ENCODE measurements around the gene ETNK2. TPM values are rescaled to one million over a fixed set of nuclear protein-coding genes. Genes with fewer than 3 reads are reported as not detected.

Gene ETNK2
- total RNA-seq, 4 donors from 2014 or later = 0.35 to 9.7 (median 5.7) TPM; not detected in 1

DNA sequence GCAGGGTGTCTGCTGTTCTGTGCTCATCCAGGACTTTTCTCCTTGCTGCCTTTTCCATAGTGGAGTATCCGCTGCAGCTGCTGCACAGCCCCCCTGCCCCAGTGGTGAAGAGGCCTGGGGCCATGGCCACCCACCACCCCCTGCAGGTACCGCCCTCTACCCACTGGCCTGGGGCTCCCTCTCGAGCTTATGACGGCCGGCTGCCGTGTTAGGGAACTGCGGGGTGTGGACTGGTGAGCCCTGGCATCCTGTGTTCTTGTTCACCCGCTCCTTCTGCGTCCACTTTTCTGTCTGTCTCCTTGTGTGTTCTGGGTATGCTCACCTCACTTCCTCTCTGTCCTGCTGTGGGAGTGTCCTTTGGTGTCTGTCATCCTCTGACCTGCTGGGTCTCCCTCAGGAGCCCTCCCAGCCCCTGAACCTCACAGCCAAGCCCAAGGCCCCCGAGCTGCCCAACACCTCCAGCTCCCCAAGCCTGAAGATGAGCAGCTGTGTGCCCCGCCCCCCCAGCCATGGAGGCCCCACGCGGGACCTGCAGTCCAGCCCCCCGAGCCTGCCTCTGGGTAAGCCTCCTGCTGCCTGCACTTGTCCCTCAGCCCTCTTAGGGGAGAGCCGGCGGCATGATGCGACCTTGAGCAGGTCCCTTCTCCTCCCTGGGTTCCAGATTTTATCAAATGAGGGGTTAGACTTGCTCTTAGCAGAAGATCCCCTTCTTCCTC is 29.8 kb downstream of the ETNK2 start:
- no peak for TF ChIP-seq POLR2A (IDR thresholded peaks at IDR 0.05)
- no peak for TF ChIP-seq CTCF (IDR thresholded peaks at IDR 0.05)
- Histone ChIP-seq H3K36me3 (peaks cover 0 to 87% (median 0%) of the 10 kb centered on the region in 3 donors), H3K27me3 (no peaks in the 10 kb centered on the region), H3K9me3 (no peaks in the 10 kb centered on the region), H3K4me1 (peaks cover 0 to 9% (median 0%) of the 10 kb centered on the region in 4 donors), H3K4me3 (no peak overlapping the region), H3K27ac (no peak overlapping the region)
- no peak for DNase-seq

DNA sequence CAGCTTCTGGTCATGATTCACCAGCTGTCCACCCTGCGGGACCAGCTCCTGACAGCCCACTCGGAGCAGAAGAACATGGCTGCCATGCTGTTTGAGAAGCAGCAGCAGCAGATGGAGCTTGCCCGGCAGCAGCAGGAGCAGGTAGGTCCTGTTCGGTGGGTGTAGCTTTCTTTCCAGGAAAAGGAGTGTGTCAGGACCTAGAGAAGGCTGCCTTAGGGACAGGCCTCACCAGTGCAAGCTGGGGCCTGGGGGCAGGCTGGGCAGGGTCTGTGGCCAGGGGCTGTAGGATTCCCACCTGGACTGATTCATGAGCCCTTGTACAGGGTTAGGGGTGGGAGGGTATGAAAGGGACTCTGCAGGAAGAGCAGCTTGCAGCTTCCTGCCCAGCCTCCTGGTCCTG is 35.3 kb downstream of the ETNK2 start:
- no peak overlapping the region for H3K4me3 ChIP-seq
- no peaks in the 10 kb centered on the region for H3K9me3 ChIP-seq
- no peak for DNase-seq
- TF ChIP-seq POLR2A (IDR thresholded peaks at IDR 0.05) (no peak), CTCF (IDR thresholded peaks at IDR 0.05) (no peak)
- no peak overlapping the region for H3K27ac ChIP-seq
- H3K36me3 ChIP-seq = peaks cover 0 to 45% (median 0%) of the 10 kb centered on the region in 3 donors
- H3K4me1 ChIP-seq = no peaks in the 10 kb centered on the region
- H3K27me3 ChIP-seq = no peaks in the 10 kb centered on the region

- H3K27me3 ChIP-seq = no peaks in the 10 kb centered on the region
- no peaks in the 10 kb centered on the region for H3K9me3 ChIP-seq
- no peak for TF ChIP-seq CTCF (IDR thresholded peaks at IDR 0.05)
- TF ChIP-seq POLR2A (IDR thresholded peaks at IDR 0.05) = no peak
- peaks cover 0 to 34% (median 0%) of the 10 kb centered on the region in 3 donors for H3K36me3 ChIP-seq
- H3K4me1 ChIP-seq = no peaks in the 10 kb centered on the region
- no peak overlapping the region for H3K27ac ChIP-seq
- no peak for DNase-seq
- H3K4me3 ChIP-seq = no peak overlapping the region
These were observed 36.7 kb downstream of the ETNK2 start for GRCh38 chr1:204115116-204115515.

DNA sequence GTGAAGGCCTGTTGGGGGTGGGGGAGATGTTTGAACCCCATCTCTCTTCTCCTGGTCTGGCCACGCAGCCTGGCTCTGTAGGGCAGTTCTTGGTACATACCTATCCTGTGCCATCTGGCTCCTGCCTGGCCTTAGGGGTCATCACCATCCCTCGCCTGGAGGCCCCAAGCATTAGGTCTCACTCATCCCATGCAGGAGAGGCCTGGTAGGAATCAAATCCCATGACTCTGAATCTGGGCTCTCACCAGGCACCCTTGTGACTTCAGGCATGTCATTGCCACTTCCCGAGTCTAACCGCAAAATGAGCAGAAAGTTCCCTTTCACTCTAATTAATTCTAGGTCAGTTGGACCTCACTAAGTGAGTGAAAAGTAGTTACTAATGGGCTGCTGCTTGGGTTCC is 37.2 kb downstream of the ETNK2 start:
- TF ChIP-seq POLR2A (IDR thresholded peaks at IDR 0.05) (no peak), CTCF (IDR thresholded peaks at IDR 0.05) (no peak)
- H3K4me1 ChIP-seq = no peaks in the 10 kb centered on the region
- no peaks in the 10 kb centered on the region for H3K27me3 ChIP-seq
- no peak overlapping the region for H3K27ac ChIP-seq
- H3K4me3 ChIP-seq = no peak overlapping the region
- peaks cover 0 to 34% (median 0%) of the 10 kb centered on the region in 3 donors for H3K36me3 ChIP-seq
- H3K9me3 ChIP-seq = no peaks in the 10 kb centered on the region
- no peak for DNase-seq

GRCh38 chr1:204113896-204114295 is 37.9 kb downstream of the ETNK2 start:
- Histone ChIP-seq H3K27ac (no peak overlapping the region), H3K4me1 (no peaks in the 10 kb centered on the region), H3K4me3 (no peak overlapping the region), H3K27me3 (no peaks in the 10 kb centered on the region), H3K36me3 (peaks cover 0 to 27% (median 0%) of the 10 kb centered on the region in 3 donors), H3K9me3 (no peaks in the 10 kb centered on the region)
- no peak for DNase-seq
- TF ChIP-seq CTCF (IDR thresholded peaks at IDR 0.05) = no peak
- no peak for TF ChIP-seq POLR2A (IDR thresholded peaks at IDR 0.05)

Data from Peyer's patch (tissue), 4 donors.